ENCODE results near the gene CHAC1. TPM values are rescaled to one million over a fixed set of nuclear protein-coding genes. Genes with fewer than 3 reads are reported as not detected.

CHAC1 gene
- total RNA-seq, 3 donors from 2014 or later (not counting 1 experiment from before 2014, with no cell fraction given), result 1.1 to 1.7 TPM; not detected in 1

DNA sequence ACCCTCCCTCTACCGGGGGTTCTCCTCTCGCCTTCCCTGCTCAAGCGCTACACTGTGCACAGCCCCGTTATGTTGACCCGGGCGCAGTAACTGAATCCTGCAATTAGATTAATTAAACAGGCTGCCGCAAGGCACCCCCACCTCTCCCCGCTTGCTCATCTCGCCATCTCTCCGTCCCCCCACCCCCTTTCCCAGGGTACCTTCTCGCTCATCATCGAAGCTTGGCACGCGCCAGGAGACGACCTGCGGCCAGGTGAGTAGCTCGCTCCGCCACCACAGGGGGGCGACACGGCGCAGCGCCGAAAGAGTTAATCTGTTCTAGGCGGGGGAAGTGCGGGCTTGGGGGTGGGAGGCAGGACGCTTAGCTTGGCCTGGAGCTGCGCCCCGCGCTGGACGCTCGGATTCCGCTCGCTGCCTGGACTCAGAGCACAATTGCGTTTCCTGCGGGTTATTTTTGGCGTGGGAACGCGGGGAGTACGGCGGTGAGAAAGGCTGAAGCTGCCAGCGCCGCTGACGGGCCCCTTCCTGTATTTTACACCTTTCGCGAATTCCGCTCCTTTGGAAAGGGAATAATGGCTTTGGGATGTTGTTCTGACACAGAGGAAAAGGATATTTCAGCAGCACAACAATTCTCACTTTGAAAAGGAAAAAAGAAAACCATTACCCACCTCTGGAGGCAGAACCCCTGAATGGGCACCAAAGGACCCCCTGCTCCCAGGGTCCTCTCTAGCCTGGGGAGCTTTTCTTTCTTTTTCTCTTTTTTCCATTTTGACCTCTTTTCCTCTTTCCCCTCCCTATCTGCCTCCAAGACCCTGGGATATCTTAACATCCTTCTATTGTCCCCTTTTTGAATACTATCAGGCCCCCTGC lies 22.6 kb upstream of the CHAC1 start:
- Mint-ChIP-seq H3K4me1 (peaks cover 39 to 65% of the 10 kb centered on the region in 2 donors), H3K36me3 (no peaks in the 10 kb centered on the region), H3K9me3 (no peaks in the 10 kb centered on the region), H3K27ac (no peak overlapping the region), H3K4me3 (peak overlapping the region; percentile 83), H3K27me3 (ENCODE audit: low read depth in 2 of 2) (peaks cover 32 to 57% of the 10 kb centered on the region in 2 donors)
- H3K27ac ChIP-seq (ENCODE audit: low read length), result no peak overlapping the region
- peaks cover 45% of the 10 kb centered on the region for H3K27me3 ChIP-seq (ENCODE audit: control insufficient read depth, insufficient read depth, low read length)
- no peak overlapping the region for H3K4me3 ChIP-seq (ENCODE audit: low read length)
- peaks cover 61% of the 10 kb centered on the region for H3K4me1 ChIP-seq (ENCODE audit: control insufficient read depth, insufficient read depth, low read length)
- ATAC-seq, result no peak
- no peak for TF ChIP-seq CTCF (IDR thresholded peaks at IDR 0.05)
- DNase-seq, result peak in 1 of 2 donors; percentile 66
- no peaks in the 10 kb centered on the region for H3K9me3 ChIP-seq (ENCODE audit: control insufficient read depth, insufficient read depth, low read length)
- 3% methylated on average over 46 of the region's 46 CpGs for WGBS (ENCODE audit: insufficient coverage)
- H3K36me3 ChIP-seq (ENCODE audit: control insufficient read depth, insufficient read depth, low read length), result no peaks in the 10 kb centered on the region
- intact Hi-C loops (cut with micrococcal nuclease), result no loop called here

DNA sequence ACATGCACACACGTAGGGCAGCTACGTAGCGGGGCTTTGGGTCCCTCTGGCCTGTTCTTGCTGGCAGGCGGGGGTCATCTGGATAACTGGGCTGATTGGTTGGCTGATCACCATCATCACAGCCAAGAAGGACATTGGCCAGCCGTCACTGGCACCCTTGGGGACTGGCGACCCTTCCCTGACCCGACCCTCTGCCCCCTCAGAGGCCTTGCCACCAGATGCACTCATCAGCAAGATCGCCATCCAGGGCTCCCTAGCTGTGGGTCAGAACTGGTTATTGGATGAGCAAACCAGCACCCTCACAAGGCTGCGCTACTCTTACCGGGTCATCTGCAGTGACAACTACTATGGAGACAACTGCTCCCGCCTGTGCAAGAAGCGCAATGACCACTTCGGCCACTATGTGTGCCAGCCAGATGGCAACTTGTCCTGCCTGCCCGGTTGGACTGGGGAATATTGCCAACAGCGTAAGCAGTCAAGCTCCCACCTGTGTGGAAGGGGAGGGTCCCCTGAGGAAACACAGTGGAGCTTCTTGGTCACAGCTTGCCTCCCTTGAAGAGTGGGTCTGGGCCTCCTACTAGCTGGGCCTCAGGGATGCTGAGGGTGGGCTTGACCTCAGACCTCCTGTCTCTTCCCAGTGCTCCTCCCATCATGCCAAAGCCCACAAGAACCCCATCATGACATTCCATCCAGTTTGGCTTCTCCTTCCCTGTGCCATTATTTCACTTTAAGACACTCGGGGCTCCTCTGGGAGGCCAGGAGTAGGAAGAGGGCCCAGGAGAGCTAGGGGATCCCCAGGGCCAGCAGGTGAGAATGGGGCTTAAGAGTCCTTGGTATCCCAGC lies 21.8 kb upstream of the CHAC1 start:
- intact Hi-C loops (cut with micrococcal nuclease), result no loop called here
- no peak overlapping the region for H3K27ac ChIP-seq (ENCODE audit: low read length)
- Mint-ChIP-seq H3K27me3 (ENCODE audit: low read depth in 2 of 2) (peaks cover 32 to 54% of the 10 kb centered on the region in 2 donors), H3K4me1 (peaks cover 37 to 59% of the 10 kb centered on the region in 2 donors), H3K36me3 (no peaks in the 10 kb centered on the region), H3K9me3 (no peaks in the 10 kb centered on the region), H3K27ac (no peak overlapping the region), H3K4me3 (peak overlapping the region; percentile 83)
- H3K9me3 ChIP-seq (ENCODE audit: control insufficient read depth, insufficient read depth, low read length), result no peaks in the 10 kb centered on the region
- TF ChIP-seq CTCF (IDR thresholded peaks at IDR 0.05), result no peak
- no peak for ATAC-seq
- no peak overlapping the region for H3K4me3 ChIP-seq (ENCODE audit: low read length)
- H3K27me3 ChIP-seq (ENCODE audit: control insufficient read depth, insufficient read depth, low read length), result peaks cover 42% of the 10 kb centered on the region
- peaks cover 54% of the 10 kb centered on the region for H3K4me1 ChIP-seq (ENCODE audit: control insufficient read depth, insufficient read depth, low read length)
- no peaks in the 10 kb centered on the region for H3K36me3 ChIP-seq (ENCODE audit: control insufficient read depth, insufficient read depth, low read length)
- WGBS (ENCODE audit: insufficient coverage), result 98% methylated on average over 16 of the region's 16 CpGs
- DNase-seq, result no peak

- no peak for DNase-seq
- intact Hi-C loops (cut with micrococcal nuclease), result no loop called here
- Histone ChIP-seq H3K9me3 (ENCODE audit: control insufficient read depth, insufficient read depth, low read length) (no peaks in the 10 kb centered on the region), H3K27me3 (ENCODE audit: control insufficient read depth, insufficient read depth, low read length) (peaks cover 36% of the 10 kb centered on the region), H3K4me3 (ENCODE audit: low read length) (no peak overlapping the region), H3K36me3 (ENCODE audit: control insufficient read depth, insufficient read depth, low read length) (no peaks in the 10 kb centered on the region), H3K4me1 (ENCODE audit: control insufficient read depth, insufficient read depth, low read length) (peaks cover 48% of the 10 kb centered on the region), H3K27ac (ENCODE audit: low read length) (no peak overlapping the region)
- no peak for TF ChIP-seq CTCF (IDR thresholded peaks at IDR 0.05)
- peak in 1 of 3 donors; percentile 42 for ATAC-seq
- H3K27ac Mint-ChIP-seq, result no peak overlapping the region
- H3K9me3 Mint-ChIP-seq, result no peaks in the 10 kb centered on the region
- H3K4me1 Mint-ChIP-seq, result peaks cover 30 to 53% of the 10 kb centered on the region in 2 donors
- H3K27me3 Mint-ChIP-seq (ENCODE audit: low read depth in 2 of 2), result peaks cover 27 to 48% of the 10 kb centered on the region in 2 donors
- peak overlapping the region; percentile 21 for H3K4me3 Mint-ChIP-seq
- 33% methylated on average over 7 of the region's 8 CpGs for WGBS (ENCODE audit: insufficient coverage)
- H3K36me3 Mint-ChIP-seq, result no peaks in the 10 kb centered on the region
These were observed 21.1 kb upstream of the CHAC1 start for GRCh38 chr15:40932156-40932555.
